MM.1S (cell line): ENCODE measurements around the gene SLFN5.

Experiments used
- DNase-seq: peaks from one replicate; pipeline ENCODE4 v3.0.0-alpha.2; 2015
- H2AFZ ChIP-seq: fragments of 300-600 bp; sonication (generic); 2 replicates; pipeline ENCODE4 v1.6.0; 2016; ENCODE audit warnings: antibody characterized with exemption, low read length
- H3F3A ChIP-seq: fragments of 300-600 bp; sonication (generic); 2 replicates; pipeline ENCODE4 v1.6.1; 2016; ENCODE audit warnings: mild to moderate bottlenecking, antibody characterized with exemption, low read length, moderate library complexity, mixed read lengths; ENCODE audit not compliant: insufficient read depth
- H3K27ac ChIP-seq: fragments of 300-600 bp; sonication (generic); 2 replicates; pipeline ENCODE4 v1.5.1; 2016; ENCODE audit warnings: mild to moderate bottlenecking, low read length
- H3K27me3 ChIP-seq: fragments of 300-600 bp; sonication (generic); replicated peaks from 2 replicates; pipeline ENCODE4 v1.6.0; 2016; ENCODE audit warnings: low read length; ENCODE audit not compliant: insufficient read depth
- H3K36me3 ChIP-seq: fragments of 300-600 bp; sonication (generic); replicated peaks from 2 replicates; pipeline ENCODE4 v1.6.1; 2016; ENCODE audit warnings: mild to moderate bottlenecking, low read length, mixed read lengths; ENCODE audit not compliant: insufficient read depth
- H3K4me1 ChIP-seq: fragments of 300-600 bp; sonication (generic); 2 replicates; pipeline ENCODE4 v1.6.1; 2016; ENCODE audit warnings: low read length, mixed read lengths
- H3K4me2 ChIP-seq: fragments of 300-600 bp; sonication (generic); 2 replicates; pipeline ENCODE4 v1.6.0; 2016; ENCODE audit warnings: low read depth, low read length
- H3K4me3 ChIP-seq: fragments of 300-600 bp; sonication (generic); 2 replicates; pipeline ENCODE4 v1.5.1; 2016; ENCODE audit warnings: low read length, mixed read lengths
- H3K79me2 ChIP-seq: fragments of 300-600 bp; sonication (generic); 2 replicates; pipeline ENCODE4 v1.6.1; 2016; ENCODE audit warnings: mixed run types, low read length, mixed read lengths
- H3K9ac ChIP-seq: fragments of 300-600 bp; sonication (generic); 2 replicates; pipeline ENCODE4 v1.6.1; 2016; ENCODE audit warnings: low read length, mixed read lengths
- H3K9me2 ChIP-seq: fragments of 300-600 bp; sonication (generic); replicated peaks from 2 replicates; pipeline ENCODE4 v1.6.1; 2016; ENCODE audit warnings: mild to moderate bottlenecking, low read length, mixed read lengths; ENCODE audit not compliant: insufficient read depth
- H3K9me3 ChIP-seq: fragments of 300-600 bp; sonication (generic); replicated peaks from 2 replicates; pipeline ENCODE4 v1.6.1; 2016; ENCODE audit warnings: mild to moderate bottlenecking, low read length, mixed read lengths; ENCODE audit not compliant: insufficient read depth
- H4K20me1 ChIP-seq: fragments of 300-600 bp; sonication (generic); 2 replicates; pipeline ENCODE4 v1.6.1; 2016; ENCODE audit warnings: mild to moderate bottlenecking, low read length, moderate library complexity, mixed read lengths; ENCODE audit not compliant: insufficient read depth
- CTCF ChIP-seq: fragments of 300-600 bp; sonication (generic); IDR thresholded peaks from 2 replicates; pipeline ENCODE4 v1.5.1; 2016; ENCODE audit warnings: antibody characterized with exemption, low read length, mixed read lengths
- EZH2 ChIP-seq: fragments of 300-600 bp; sonication (generic); optimal IDR thresholded peaks from 2 replicates; pipeline ENCODE3; 2017; ENCODE audit warnings: low read depth, mild to moderate bottlenecking, antibody characterized with exemption, low read length, mixed read lengths
- EZH2phosphoT487 ChIP-seq: fragments of 300-600 bp; sonication (generic); IDR thresholded peaks from 2 replicates; pipeline ENCODE4 v1.6.1; 2018; ENCODE audit warnings: antibody characterized with exemption, low read length

Gene SLFN5

GRCh38 chr17:35235289-35235688 is 7.6 kb upstream of the SLFN5 start:
- no peaks in the 10 kb centered on the region for H3K4me1 ChIP-seq
- no peak overlapping the region for H3K4me2 ChIP-seq
- TF ChIP-seq EZH2phosphoT487 = no peak
- no peak for TF ChIP-seq CTCF
- TF ChIP-seq EZH2 = no peak
- no peaks in the 10 kb centered on the region for H3K9me3 ChIP-seq
- H3K9ac ChIP-seq = no peak overlapping the region
- no peak overlapping the region for H3K27ac ChIP-seq
- H3K4me3 ChIP-seq = no peak overlapping the region
- H2AFZ ChIP-seq = no peak overlapping the region
- H3K79me2 ChIP-seq = no peaks in the 10 kb centered on the region
- H3K9me2 ChIP-seq = no peaks in the 10 kb centered on the region
- H4K20me1 ChIP-seq = no peaks in the 10 kb centered on the region
- H3F3A ChIP-seq = no peaks in the 10 kb centered on the region
- no peaks in the 10 kb centered on the region for H3K27me3 ChIP-seq
- H3K36me3 ChIP-seq = no peaks in the 10 kb centered on the region
- no peak for DNase-seq

GRCh38 chr17:35235917-35236316 is 7.0 kb upstream of the SLFN5 start:
- no peak for TF ChIP-seq CTCF
- Histone ChIP-seq H3K9me3 (no peaks in the 10 kb centered on the region), H3K27ac (no peak overlapping the region), H3F3A (no peaks in the 10 kb centered on the region), H3K36me3 (no peaks in the 10 kb centered on the region), H4K20me1 (no peaks in the 10 kb centered on the region), H3K4me3 (no peak overlapping the region), H2AFZ (no peak overlapping the region), H3K4me2 (no peak overlapping the region), H3K4me1 (no peaks in the 10 kb centered on the region), H3K79me2 (no peaks in the 10 kb centered on the region), H3K9ac (no peak overlapping the region), H3K9me2 (no peaks in the 10 kb centered on the region), H3K27me3 (no peaks in the 10 kb centered on the region)
- DNase-seq = no peak

GRCh38 chr17:35236821-35237220 is 6.1 kb upstream of the SLFN5 start:
- no peaks in the 10 kb centered on the region for H3K9me2 ChIP-seq
- DNase-seq = no peak
- H3K36me3 ChIP-seq = no peaks in the 10 kb centered on the region
- no peaks in the 10 kb centered on the region for H4K20me1 ChIP-seq
- no peak overlapping the region for H2AFZ ChIP-seq
- H3K4me2 ChIP-seq = no peak overlapping the region
- no peak overlapping the region for H3K9ac ChIP-seq
- H3K9me3 ChIP-seq = no peaks in the 10 kb centered on the region
- H3K27ac ChIP-seq = no peak overlapping the region
- H3K4me1 ChIP-seq = no peaks in the 10 kb centered on the region
- no peaks in the 10 kb centered on the region for H3K79me2 ChIP-seq
- H3F3A ChIP-seq = peaks cover 3% of the 10 kb centered on the region; the same call in 1 of the 2 replicates
- TF ChIP-seq EZH2phosphoT487 = no peak
- no peak for TF ChIP-seq CTCF
- no peak for TF ChIP-seq EZH2
- H3K27me3 ChIP-seq = no peaks in the 10 kb centered on the region
- no peak overlapping the region for H3K4me3 ChIP-seq

- no peak overlapping the region for H2AFZ ChIP-seq
- H3K36me3 ChIP-seq = no peaks in the 10 kb centered on the region
- no peak overlapping the region for H3K4me2 ChIP-seq
- no peaks in the 10 kb centered on the region for H3K79me2 ChIP-seq
- DNase-seq = no peak
- H3K9me2 ChIP-seq = no peaks in the 10 kb centered on the region
- H3F3A ChIP-seq = peaks cover 21% of the 10 kb centered on the region
- TF ChIP-seq EZH2phosphoT487 (no peak), EZH2 (no peak), CTCF (no peak)
- no peaks in the 10 kb centered on the region for H3K9me3 ChIP-seq
- peaks cover 5% of the 10 kb centered on the region; the same call in 1 of the 2 replicates for H3K4me1 ChIP-seq
- H3K9ac ChIP-seq = no peak overlapping the region
- no peak overlapping the region for H3K27ac ChIP-seq
- H4K20me1 ChIP-seq = no peaks in the 10 kb centered on the region
- H3K27me3 ChIP-seq = no peaks in the 10 kb centered on the region
- H3K4me3 ChIP-seq = no peak overlapping the region
These were observed 4.1 kb upstream of the SLFN5 start for GRCh38 chr17:35238821-35239220.
